LHCN-M2 (cell line): Measurements from ENCODE around the gene PACS2. TPM values are rescaled to one million over a fixed set of nuclear protein-coding genes. Genes with fewer than 3 reads are reported as not detected.
"Not testable (repeated sequence)": the region's sequence is repeated elsewhere in the genome, so short reads cannot be mapped to it uniquely, and the experiment has no call there.

Source experiments
- DNase-seq: peaks from one replicate; pipeline ENCODE4 v3.0.0-alpha.2; 2012; ENCODE audit warnings: low read depth
- total RNA-seq: library from RNA; depleted of rRNA; stranded (reverse); fragments of >200 nt; gene quantifications from 2 replicates; pipeline ENCODE4 v1.2.3, GENCODE V29; 2014

Gene PACS2
- total RNA-seq, 1 experiment from 2014 or later, result 45.3 TPM

- DNase-seq, result no peak
Observed at GRCh38 chr14:105348945-105349699, 34.6 kb downstream of the PACS2 start.

DNA sequence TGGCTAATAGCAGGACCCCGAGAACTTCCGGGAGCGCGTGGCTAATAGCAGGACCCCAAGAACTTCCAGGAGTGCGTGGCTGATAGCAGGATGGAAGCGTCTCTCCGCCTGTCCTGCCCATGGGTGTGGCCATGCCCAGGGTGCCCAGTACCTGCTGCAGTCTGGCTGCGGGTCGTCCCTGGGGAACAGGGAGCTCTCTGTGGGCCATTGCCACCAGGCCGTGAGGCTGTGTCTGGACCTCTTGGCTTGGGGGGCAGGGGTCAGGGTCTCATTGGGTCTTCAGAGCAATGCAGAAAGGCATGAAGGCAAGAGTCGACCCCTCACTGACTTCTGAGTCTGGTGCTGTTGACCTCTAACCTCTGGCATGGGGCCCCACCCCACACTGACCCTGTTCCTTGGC is 35.4 kb downstream of the PACS2 start:
- DNase-seq, result no peak

GRCh38 chr14:105350450-105351244 is 36.1 kb downstream of the PACS2 start:
- no peak for DNase-seq

- DNase-seq, result no peak
Observed at GRCh38 chr14:105351410-105351809, 36.9 kb downstream of the PACS2 start.

DNA sequence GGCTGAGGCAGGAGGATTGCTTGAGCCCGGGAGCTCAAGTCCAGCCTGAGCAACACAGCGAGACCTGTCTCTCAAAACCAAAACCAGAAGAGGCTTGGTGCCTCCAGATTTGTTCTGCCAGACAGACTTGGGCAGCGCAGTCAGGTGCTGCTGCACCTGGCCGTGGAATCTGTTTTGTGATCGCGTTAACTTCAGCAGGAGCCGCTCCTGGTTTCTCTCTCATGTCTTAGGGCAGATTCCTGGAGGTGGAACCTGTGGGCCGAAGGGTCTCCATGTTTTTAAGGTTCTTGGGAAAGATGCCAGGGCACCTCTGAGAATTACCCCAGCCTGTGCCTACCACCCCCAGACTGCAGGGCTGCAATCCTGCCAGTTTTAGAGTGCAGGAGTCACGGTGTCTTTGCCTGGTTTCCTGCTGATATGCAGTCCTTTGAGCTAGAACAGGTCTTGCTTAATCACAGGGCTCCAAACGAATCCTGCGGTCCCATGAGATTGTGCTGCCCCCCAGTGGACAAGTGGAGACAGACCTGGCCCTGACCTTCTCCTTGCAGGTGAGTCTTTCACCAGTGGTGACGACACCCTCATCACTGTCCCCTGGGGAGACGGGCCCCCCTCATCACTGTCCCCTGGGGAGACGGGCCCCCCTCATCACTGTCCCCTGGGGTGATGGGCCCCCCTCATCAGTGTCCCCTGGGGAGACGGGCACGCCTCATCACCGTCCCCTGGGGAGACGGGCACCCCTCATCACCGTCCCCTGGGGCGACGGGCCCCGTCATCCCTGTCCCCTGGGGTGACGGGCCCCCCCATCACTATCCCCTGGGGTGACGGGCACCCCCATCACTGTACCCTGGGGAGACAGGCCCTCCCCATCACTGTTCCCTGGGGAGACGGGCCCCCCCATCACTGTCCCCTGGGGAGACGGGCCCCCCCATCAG is 37.6 kb downstream of the PACS2 start:
- DNase-seq, result peak; percentile 79

- DNase-seq, result no peak
Observed at GRCh38 chr14:105353136-105353535, 38.6 kb downstream of the PACS2 start.

DNA sequence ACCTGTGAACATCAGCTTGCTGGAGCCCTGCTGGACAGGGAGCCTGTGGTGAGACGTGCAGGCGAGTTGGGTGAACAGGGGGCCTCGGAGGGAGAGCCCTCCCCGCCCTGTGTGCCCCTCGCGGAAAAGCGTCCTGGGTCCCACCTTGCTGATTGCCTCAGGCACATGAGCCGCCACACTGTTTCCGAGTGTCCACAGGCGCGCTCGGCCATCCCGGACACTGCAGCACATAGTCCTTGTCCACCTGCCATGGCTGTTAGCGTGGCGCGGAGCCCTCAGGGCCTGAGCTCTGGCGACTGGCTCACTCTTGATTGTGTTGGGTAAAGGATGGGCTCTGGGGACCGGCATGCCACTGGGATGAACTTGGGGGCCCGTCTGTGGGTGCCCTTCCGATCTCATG is 40.0 kb downstream of the PACS2 start:
- DNase-seq, result no peak

- no peak for DNase-seq
Observed at GRCh38 chr14:105355049-105355575, 40.6 kb downstream of the PACS2 start.

DNA sequence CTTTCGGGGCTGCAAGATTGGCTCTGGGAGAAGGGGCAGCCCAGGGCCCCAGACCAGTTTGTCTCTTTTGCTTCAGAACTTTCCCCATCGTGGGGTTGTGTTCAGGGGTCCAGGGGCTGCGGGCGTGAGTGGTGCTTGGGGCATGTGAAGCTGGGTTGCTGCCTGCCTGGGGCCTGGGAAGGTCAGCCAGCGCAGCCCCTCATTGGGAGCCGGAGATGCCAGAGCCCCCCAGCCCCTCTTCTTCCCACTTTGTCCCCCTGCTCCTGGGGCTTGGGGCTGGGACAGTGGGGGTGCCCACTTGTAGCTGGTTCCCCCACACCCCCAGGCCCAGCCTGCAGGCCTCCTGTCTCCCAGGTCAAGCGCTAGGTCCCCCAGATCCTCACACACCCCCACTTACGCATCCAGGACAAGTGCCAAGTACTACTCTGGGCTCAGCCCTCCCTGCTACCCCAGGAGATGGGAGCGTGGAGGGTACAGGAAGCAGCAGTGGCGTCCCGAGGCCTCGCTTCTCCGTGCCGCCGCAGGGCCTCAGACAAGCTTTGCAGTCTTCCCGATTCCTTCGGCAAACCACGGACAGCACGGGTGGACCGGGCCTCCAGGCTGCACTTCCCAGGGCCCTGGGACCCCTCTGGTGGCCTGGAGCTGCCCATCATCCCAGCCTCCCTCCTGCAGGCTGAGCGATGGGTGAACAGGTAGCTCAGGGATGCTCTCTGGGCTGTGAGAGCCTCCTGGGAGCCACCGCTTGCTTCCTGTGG is 41.5 kb downstream of the PACS2 start:
- DNase-seq, result no peak

DNA sequence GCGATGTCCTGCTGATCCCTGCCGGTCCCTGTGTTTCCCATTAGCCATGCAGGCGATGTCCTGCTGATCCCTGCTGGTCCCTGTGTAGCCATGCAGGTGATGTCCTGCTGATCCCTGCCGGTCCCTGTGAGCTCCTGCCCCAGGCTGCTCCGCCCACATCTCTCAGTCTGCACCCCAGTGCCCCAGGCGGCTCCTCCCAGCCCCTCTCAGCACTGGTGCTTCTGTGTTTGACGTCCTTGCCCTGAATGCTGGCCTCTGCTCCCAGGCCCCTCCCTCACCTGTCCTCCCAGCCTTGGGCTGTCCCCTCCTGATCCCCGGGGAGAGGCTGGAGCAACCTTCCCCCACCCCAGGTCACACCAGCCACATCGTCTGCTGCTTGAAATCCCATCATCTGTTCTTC is 42.4 kb downstream of the PACS2 start:
- DNase-seq, result no peak

DNA sequence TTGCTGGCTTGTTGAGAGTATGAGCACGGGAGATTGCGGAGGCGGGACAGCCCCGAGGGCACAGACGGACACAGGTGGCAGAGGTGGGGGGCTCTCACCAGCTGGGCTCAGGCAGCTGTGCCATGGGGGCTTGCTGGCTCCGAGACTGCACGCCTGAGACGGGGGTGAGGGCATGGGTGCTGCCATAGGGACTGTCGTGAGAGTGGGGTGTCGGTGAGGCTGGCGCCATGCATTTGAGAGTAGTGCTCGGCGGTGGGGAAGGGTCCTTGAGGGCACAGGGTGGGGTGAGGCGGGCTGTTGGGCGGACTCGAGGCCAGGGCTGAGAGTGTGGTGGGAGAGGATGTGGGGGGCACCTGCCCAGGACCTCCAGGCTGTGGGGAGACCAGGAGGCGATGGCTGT is 43.1 kb downstream of the PACS2 start:
- no peak for DNase-seq

DNA sequence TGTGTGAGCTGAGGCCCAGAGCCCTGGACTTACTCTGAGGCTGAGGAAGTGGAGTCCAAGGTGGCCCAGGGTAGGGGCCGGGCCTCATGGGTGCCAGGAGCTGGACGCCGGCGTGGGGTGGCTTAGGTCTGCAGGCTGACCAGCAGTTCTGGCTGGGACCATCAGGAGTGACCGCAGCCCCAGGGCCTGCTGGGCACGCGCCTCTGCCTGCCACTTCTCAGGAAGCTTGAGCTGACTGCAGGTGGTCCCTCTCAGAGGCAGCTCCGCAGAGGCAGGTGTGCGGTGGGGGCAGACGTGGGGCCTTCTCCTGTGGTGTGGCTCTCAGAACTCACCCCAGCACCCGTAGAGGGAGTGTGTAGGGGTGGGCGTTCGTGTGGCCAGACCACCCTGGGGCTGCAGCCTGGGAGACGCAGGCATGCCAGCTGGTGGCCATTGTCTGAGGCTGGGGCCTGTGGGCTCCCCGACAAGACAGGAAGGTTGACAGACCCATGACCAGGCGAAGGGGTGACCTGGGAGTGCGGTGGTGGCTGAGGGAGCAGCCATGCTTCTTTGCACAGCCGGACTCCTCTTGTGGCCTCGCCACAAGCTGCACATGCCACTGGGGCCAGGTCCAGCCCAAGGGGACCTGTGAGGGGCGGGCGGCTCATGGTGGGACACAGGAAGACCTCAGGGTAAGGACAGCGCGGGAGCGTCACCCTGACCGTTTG is 43.7 kb downstream of the PACS2 start:
- no peak for DNase-seq

- no peak for DNase-seq
Observed at GRCh38 chr14:105358943-105359342, 44.4 kb downstream of the PACS2 start.

DNA sequence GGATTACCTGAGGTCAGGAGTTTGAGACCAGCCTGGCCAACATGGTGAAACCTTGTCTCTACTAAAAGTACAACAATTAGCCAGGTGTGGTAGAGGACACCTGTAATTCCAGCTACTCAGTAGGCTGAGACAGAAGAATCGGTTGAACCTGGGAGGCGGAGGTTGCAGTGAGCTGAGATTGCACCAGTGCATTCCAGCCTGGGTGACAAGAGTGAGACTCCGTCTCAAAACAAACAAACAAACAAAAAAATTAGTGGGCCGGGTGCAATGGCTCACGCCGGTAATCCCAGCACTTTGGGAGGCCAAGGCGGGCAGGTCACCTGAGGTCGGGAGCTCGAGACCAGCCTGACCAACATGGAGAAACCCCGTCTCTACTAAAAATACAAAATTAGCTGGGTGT is 46.9 kb downstream of the PACS2 start:
- not testable (repeated sequence) for DNase-seq

- DNase-seq, result peak; percentile 33
Observed at GRCh38 chr14:105363847-105364708, 49.5 kb downstream of the PACS2 start.

GRCh38 chr14:105365101-105365500 is 50.6 kb downstream of the PACS2 start:
- no peak for DNase-seq

GRCh38 chr14:105365681-105366080 is 51.1 kb downstream of the PACS2 start:
- DNase-seq, result no peak

- DNase-seq, result no peak
Observed at GRCh38 chr14:105366386-105367074, 52.0 kb downstream of the PACS2 start.
